Activated T-helper 1 cell treated with anti-CD3 and anti-CD28 coated beads, Interleukin-12 subunit alpha, Interleukin-12 subunit beta, Interleukin-2, Interleukin-4 antibody, amounts not matched to agents 30 ng/mL and 10 ng/mL and 1 ng/mL, durations not matched to agents 14 hours and 24 hours and 36 hours (primary cell): Measurements from ENCODE around the gene CALML4. TPM values are rescaled to one million over a fixed set of nuclear protein-coding genes. Genes with fewer than 3 reads are reported as not detected.
"Not testable (repeated sequence)": the region's sequence is repeated elsewhere in the genome, so short reads cannot be mapped to it uniquely, and the experiment has no call there.

ENCODE experiments used
- DNase-seq: peaks from one replicate; pipeline ENCODE4 v3.0.0; 2021; ENCODE audit warnings: low spot score
- H3K27ac Mint-ChIP-seq: one replicate; pipeline ENCODE4 v1.8.0; 2021; ENCODE audit warnings: mild to moderate bottlenecking, mixed read lengths
- H3K27me3 Mint-ChIP-seq: one replicate; pipeline ENCODE4 v1.8.0; 2022; ENCODE audit warnings: mild to moderate bottlenecking, moderate library complexity, mixed read lengths; ENCODE audit not compliant: insufficient read depth
- H3K36me3 Mint-ChIP-seq: one replicate; pipeline ENCODE4 v1.8.0; 2021; ENCODE audit warnings: low read depth, mixed read lengths
- H3K4me1 Mint-ChIP-seq: one replicate; pipeline ENCODE4 v1.8.0; 2021; ENCODE audit warnings: low read depth, mixed read lengths
- H3K4me3 Mint-ChIP-seq: one replicate; pipeline ENCODE4 v1.8.0; 2021; ENCODE audit warnings: mild to moderate bottlenecking, moderate library complexity, mixed read lengths
- H3K9me3 Mint-ChIP-seq: one replicate; pipeline ENCODE4 v1.8.0; 2021; ENCODE audit warnings: mixed read lengths
- intact Hi-C: fragments of 100-400 bp; cut with micrococcal nuclease; formaldehyde crosslinking; loops from one replicate; pipeline ENCODE4 v1.15.1; 2024
- total RNA-seq: library from RNA; stranded (reverse); gene quantifications from 2 replicates; pipeline ENCODE4 v1.2.3, GENCODE V29; 2022

CALML4 gene
- total RNA-seq, 1 donor from 2014 or later, result 13.1 TPM

DNA sequence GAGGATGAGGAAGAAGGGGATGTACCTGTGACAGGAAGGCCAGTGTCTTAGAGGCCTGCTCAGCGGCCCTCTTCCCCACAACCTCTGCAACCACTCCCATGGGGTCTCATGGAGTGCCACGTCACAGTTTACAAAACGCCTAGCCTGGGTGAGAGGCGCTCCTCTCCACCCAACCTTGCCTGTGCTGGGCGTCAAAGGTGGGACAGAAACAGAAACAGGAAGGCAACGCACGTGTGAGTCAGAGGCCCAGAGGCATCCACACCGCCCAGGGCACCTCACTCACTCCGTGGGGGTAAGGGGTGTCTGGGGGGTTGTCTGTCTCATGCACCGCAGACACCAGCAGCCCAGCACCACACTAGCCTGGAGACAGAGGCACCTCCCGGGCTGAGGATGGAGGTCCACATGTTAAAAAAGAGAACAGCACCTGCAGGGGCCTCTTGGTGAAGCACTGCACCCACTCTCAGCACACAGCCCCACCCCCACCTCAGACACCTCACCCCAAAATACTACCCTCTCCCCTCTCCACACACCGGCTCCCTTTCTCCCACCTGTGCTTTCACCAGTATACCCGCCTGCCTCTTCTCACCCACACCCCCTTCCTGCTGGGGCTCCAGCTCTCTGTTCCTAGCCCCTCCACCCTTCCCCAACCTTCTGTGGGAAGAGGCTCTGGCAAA, 4.7 kb upstream of the CALML4 start:
- peak overlapping the region; percentile 45 for H3K4me3 Mint-ChIP-seq
- peaks cover 42% of the 10 kb centered on the region for H3K4me1 Mint-ChIP-seq
- DNase-seq, result peak; percentile 23
- peak overlapping the region; percentile 73 for H3K27ac Mint-ChIP-seq
- H3K36me3 Mint-ChIP-seq, result peaks cover 6% of the 10 kb centered on the region
- H3K27me3 Mint-ChIP-seq, result no peaks in the 10 kb centered on the region
- H3K9me3 Mint-ChIP-seq, result no peaks in the 10 kb centered on the region
- intact Hi-C loops, result loop anchor here (2.0 kb wide), 2 partner anchors 19 to 347 kb away; partner anchors contain the start of gene CLN6

DNA sequence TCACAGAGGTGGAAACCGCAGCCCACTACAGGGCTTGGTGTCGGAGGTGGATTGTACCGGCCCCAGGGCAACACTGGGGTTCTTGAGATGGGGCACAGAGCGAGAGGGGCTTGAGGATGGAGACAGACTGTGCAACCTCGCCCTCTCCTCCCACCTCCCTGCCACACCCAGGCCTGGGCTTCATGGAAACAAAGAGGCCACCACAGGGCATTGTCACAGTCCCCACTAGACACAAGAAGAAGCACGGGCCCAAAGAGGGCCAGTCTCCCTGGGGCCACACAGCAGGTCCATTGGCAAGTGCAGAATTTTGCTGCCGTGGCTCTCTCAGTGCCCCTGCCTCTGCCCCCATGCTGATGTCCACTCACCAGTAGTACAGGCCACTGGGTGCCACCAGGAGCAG, 4.1 kb upstream of the CALML4 start:
- Mint-ChIP-seq H3K4me3 (peak overlapping the region; percentile 77), H3K9me3 (no peaks in the 10 kb centered on the region), H3K27me3 (no peaks in the 10 kb centered on the region), H3K4me1 (peaks cover 46% of the 10 kb centered on the region), H3K27ac (peak overlapping the region; percentile 73), H3K36me3 (peaks cover 6% of the 10 kb centered on the region)
- DNase-seq, result no peak
- intact Hi-C loops, result loop anchor here (2.0 kb wide), 1 partner anchor 20 kb away; the partner anchor contains the start of gene CLN6

DNA sequence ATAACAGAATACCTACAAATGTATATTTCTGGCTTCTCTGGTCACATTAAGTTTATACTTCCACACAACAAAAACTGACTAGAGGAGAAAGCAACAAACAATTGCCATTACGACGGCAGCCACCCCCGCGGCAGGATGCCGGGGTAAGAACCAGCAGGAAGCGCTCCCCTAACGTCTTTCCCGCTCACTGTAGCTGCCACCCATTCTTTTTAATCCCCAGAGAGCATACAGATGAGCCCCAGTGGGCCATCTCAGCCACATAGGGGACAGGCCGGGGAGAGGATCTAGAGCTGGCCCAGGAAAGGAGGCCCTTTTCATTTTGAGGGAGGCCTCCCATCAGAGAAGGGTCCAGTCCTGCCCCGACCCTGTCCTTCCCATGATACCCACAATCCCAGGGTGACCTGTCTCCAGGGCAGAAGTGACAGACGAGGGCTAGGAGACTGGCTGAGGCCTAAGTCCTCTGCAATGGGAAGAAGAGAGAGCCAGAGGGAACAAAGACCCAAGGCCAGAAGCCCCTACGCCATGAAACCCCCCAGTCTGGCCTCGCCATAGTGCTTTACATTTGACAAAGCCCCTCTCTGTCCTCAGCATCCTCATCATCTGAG, 3.6 kb upstream of the CALML4 start:
- no peaks in the 10 kb centered on the region for H3K9me3 Mint-ChIP-seq
- H3K27me3 Mint-ChIP-seq, result no peaks in the 10 kb centered on the region
- peak overlapping the region; percentile 82 for H3K27ac Mint-ChIP-seq
- peaks cover 46% of the 10 kb centered on the region for H3K4me1 Mint-ChIP-seq
- H3K4me3 Mint-ChIP-seq, result peak overlapping the region; percentile 77
- DNase-seq, result no peak
- intact Hi-C loops, result loop anchor here (2.0 kb wide), 1 partner anchor 20 kb away; the partner anchor contains the start of gene CLN6
- H3K36me3 Mint-ChIP-seq, result peaks cover 6% of the 10 kb centered on the region

GRCh38 chr15:68208136-68208535, 3.0 kb upstream of the CALML4 start:
- H3K27ac Mint-ChIP-seq, result peak overlapping the region; percentile 74
- H3K4me3 Mint-ChIP-seq, result peak overlapping the region; percentile 67

GRCh38 chr15:68207176-68207935, 2.2 kb upstream of the CALML4 start:
- H3K4me3 Mint-ChIP-seq, result no peak overlapping the region
- peak overlapping the region; percentile 55 for H3K27ac Mint-ChIP-seq
- DNase-seq, result no peak
- intact Hi-C loops, result no loop called here
- no peaks in the 10 kb centered on the region for H3K27me3 Mint-ChIP-seq
- peaks cover 8% of the 10 kb centered on the region for H3K36me3 Mint-ChIP-seq
- no peaks in the 10 kb centered on the region for H3K9me3 Mint-ChIP-seq
- peaks cover 52% of the 10 kb centered on the region for H3K4me1 Mint-ChIP-seq

More at GRCh38 chr15:68208136-68208535, 3.0 kb upstream of the CALML4 start:
- peaks cover 52% of the 10 kb centered on the region for H3K4me1 Mint-ChIP-seq
- intact Hi-C loops, result loop anchor here (2.0 kb wide), 1 partner anchor 21 kb away; the partner anchor contains the start of gene CLN6
- no peaks in the 10 kb centered on the region for H3K9me3 Mint-ChIP-seq
- H3K27me3 Mint-ChIP-seq, result no peaks in the 10 kb centered on the region
- H3K36me3 Mint-ChIP-seq, result peaks cover 8% of the 10 kb centered on the region
- no peak for DNase-seq

DNA sequence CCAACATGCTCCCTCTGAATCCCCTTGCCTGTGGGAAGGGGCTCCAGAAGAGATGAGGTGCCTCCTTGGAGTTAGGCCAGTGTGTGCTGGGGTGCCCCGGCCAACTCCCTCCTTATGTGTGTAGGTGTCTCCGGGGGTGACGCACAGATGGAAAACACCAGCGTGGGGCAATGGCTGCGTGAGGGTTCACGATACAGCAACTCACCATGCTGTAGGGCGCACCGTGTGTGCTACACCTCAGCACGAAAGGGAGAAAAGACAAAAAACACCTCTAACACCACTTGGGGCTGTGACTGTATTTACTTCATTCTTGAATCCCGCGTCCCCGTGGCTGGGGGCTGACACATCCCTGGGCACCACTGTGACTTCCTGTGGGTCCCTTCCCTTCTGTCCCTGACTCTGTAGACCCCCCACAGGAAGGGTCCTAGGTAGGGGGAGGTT, 1.6 kb upstream of the CALML4 start:
- peak overlapping the region; percentile 29 for H3K27ac Mint-ChIP-seq
- peaks cover 56% of the 10 kb centered on the region for H3K4me1 Mint-ChIP-seq
- no peaks in the 10 kb centered on the region for H3K9me3 Mint-ChIP-seq
- no peaks in the 10 kb centered on the region for H3K27me3 Mint-ChIP-seq
- no peak for DNase-seq
- no peak overlapping the region for H3K4me3 Mint-ChIP-seq
- intact Hi-C loops, result no loop called here
- H3K36me3 Mint-ChIP-seq, result peaks cover 8% of the 10 kb centered on the region

- Mint-ChIP-seq H3K36me3 (peaks cover 8% of the 10 kb centered on the region), H3K4me1 (peaks cover 58% of the 10 kb centered on the region), H3K4me3 (peak overlapping the region; percentile 73), H3K27ac (peak overlapping the region; percentile 67), H3K27me3 (no peaks in the 10 kb centered on the region), H3K9me3 (no peaks in the 10 kb centered on the region)
- intact Hi-C loops, result no loop called here
- DNase-seq, result no peak
These were observed 915 bp upstream of the CALML4 start for GRCh38 chr15:68205954-68206539.

DNA sequence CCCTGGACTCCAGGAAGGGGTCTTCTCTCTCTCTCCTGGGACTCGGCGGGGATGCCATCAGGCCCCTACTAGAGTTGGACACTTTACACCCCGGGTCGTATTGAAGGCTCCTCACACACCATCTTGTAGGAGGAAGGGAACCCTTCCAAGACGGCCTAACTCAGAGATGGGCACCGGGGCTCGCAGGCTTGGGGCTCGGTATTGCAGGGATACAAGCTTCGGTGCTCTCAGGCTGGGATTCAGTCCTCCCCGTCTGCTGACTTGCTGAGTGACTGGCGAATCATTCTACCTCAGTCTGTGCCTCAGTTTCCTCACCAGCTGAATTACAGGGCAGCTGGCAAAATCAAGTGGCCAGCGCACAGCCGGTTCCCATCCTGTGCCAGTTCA, 419 bp upstream of the CALML4 start:
- H3K4me1 Mint-ChIP-seq, result peaks cover 58% of the 10 kb centered on the region
- H3K36me3 Mint-ChIP-seq, result peaks cover 8% of the 10 kb centered on the region
- intact Hi-C loops, result no loop called here
- H3K27me3 Mint-ChIP-seq, result no peaks in the 10 kb centered on the region
- no peaks in the 10 kb centered on the region for H3K9me3 Mint-ChIP-seq
- no peak for DNase-seq
- H3K27ac Mint-ChIP-seq, result no peak overlapping the region
- peak overlapping the region; percentile 73 for H3K4me3 Mint-ChIP-seq

GRCh38 chr15:68204361-68204760, 771 bp downstream of the CALML4 start:
- H3K9me3 Mint-ChIP-seq, result no peaks in the 10 kb centered on the region
- H3K27me3 Mint-ChIP-seq, result no peaks in the 10 kb centered on the region
- H3K36me3 Mint-ChIP-seq, result peaks cover 8% of the 10 kb centered on the region
- H3K4me3 Mint-ChIP-seq, result peak overlapping the region; percentile 73
- no peak overlapping the region for H3K27ac Mint-ChIP-seq
- H3K4me1 Mint-ChIP-seq, result peaks cover 49% of the 10 kb centered on the region
- intact Hi-C loops, result no loop called here
- no peak for DNase-seq

GRCh38 chr15:68203956-68204355, 1.2 kb downstream of the CALML4 start:
- Mint-ChIP-seq H3K27me3 (no peaks in the 10 kb centered on the region), H3K27ac (no peak overlapping the region), H3K4me3 (no peak overlapping the region), H3K4me1 (peaks cover 45% of the 10 kb centered on the region), H3K9me3 (no peaks in the 10 kb centered on the region), H3K36me3 (peaks cover 8% of the 10 kb centered on the region)
- intact Hi-C loops, result no loop called here
- DNase-seq, result no peak

- no peaks in the 10 kb centered on the region for H3K9me3 Mint-ChIP-seq
- no peaks in the 10 kb centered on the region for H3K27me3 Mint-ChIP-seq
- no peak overlapping the region for H3K27ac Mint-ChIP-seq
- H3K36me3 Mint-ChIP-seq, result peaks cover 5% of the 10 kb centered on the region
- H3K4me1 Mint-ChIP-seq, result peaks cover 40% of the 10 kb centered on the region
- intact Hi-C loops, result no loop called here
- no peak for DNase-seq
- H3K4me3 Mint-ChIP-seq, result no peak overlapping the region
These were observed 1.6 kb downstream of the CALML4 start for GRCh38 chr15:68203486-68203885.

GRCh38 chr15:68202994-68203393, 2.1 kb downstream of the CALML4 start:
- intact Hi-C loops, DNase-seq, H3K36me3 Mint-ChIP-seq, H3K9me3 Mint-ChIP-seq, H3K4me3 Mint-ChIP-seq, H3K27ac Mint-ChIP-seq, H3K27me3 Mint-ChIP-seq: not testable (repeated sequence)
- peaks cover 35% of the 10 kb centered on the region for H3K4me1 Mint-ChIP-seq
